HepG2 (cell line): ENCODE data around the gene GPR176. TPM values are rescaled to one million over a fixed set of nuclear protein-coding genes. Genes with fewer than 3 reads are reported as not detected.

Source experiments
- ATAC-seq: fragments of 200-7000 bp; cut with Tn5 transposase; 3 replicates; pipeline ENCODE4 v1.9.1; 2020; ENCODE audit warnings: mild to moderate bottlenecking, moderate library complexity
- BruUV-seq: library from RNA; stranded (reverse); fragments of 400-500 nt; replicated peaks from 2 replicates; lab custom pipeline; 2021; lab: Mats Ljungman, UMichigan
- CTCF ChIA-PET: fragments of 300-600 bp; formaldehyde crosslinking; extraction: SDS; loops from one replicate; lab custom pipeline; 2021; ENCODE audit warnings: low total read pairs, inconsistent platforms, low intra/inter-chr PET ratio; lab: Yijun Ruan, JAX
- POLR2A ChIA-PET: fragments of 350-600 bp; sonication (Branson Sonifier 250); formaldehyde crosslinking; loops from one replicate; lab custom pipeline; 2020; ENCODE audit warnings: antibody characterized with exemption, inconsistent platforms; lab: Yijun Ruan, JAX
- DNase-seq: peaks from one replicate; pipeline ENCODE4 v3.0.0-alpha.2; 2015; ENCODE audit warnings: low spot score
- FAIRE-seq: peaks from 3 replicates; lab custom pipeline; 2011; peaks lifted over from hg19 to GRCh38; lab: Jason Lieb, UNC
- H2AFZ ChIP-seq: one replicate; pipeline ENCODE4 v1.6.1; 2011; ENCODE audit warnings: low read length, inconsistent platforms
- H3K27ac ChIP-seq: fragments of 300-600 bp; 3 replicates; pipeline ENCODE4 v1.8.0; 2011; ENCODE audit warnings: mixed run types, mild to moderate bottlenecking, mixed read lengths, low read length, inconsistent platforms; ENCODE audit not compliant: insufficient read depth; ENCODE audit errors: extremely low read length
- H3K27me3 ChIP-seq, 2 experiments: fragments of 200-600 bp in 1 of 2; 2 replicates in 1 of 2; 3 replicates in 1 of 2; pipeline versions ENCODE4 v1.6.0 to v1.8.0; 2011; ENCODE audit warnings: low read length in 2 of 2, mild to moderate bottlenecking in 2 of 2, moderate library complexity in 2 of 2, inconsistent platforms in 1 of 2; ENCODE audit not compliant: insufficient read depth in 2 of 2, control insufficient read depth in 1 of 2
- H3K36me3 ChIP-seq, 2 experiments: fragments of 200-600 bp in 1 of 2; replicated peaks in 1 of 2; 2 replicates in 1 of 2; 3 replicates in 1 of 2; pipeline versions ENCODE4 v1.5.1 to v1.8.0; 2011; ENCODE audit warnings: low read length in 2 of 2, inconsistent platforms in 1 of 2; ENCODE audit not compliant: insufficient read depth in 2 of 2, control insufficient read depth in 1 of 2
- H3K4me1 ChIP-seq: 2 replicates; pipeline ENCODE4 v1.5.1; 2012; ENCODE audit warnings: low read length, inconsistent platforms; ENCODE audit not compliant: insufficient read depth
- H3K4me2 ChIP-seq: 2 replicates; pipeline ENCODE4 v1.6.0; 2011; ENCODE audit warnings: low read depth, low read length, inconsistent platforms
- H3K4me3 ChIP-seq, 3 experiments: fragments of 200-600 bp in 1 of 3; sonication (generic), shearing (Covaris generic) in 1 of 3; replicated peaks in 1 of 3; 2 replicates each; pipeline ENCODE4 v1.5.1; 2011 to 2016; ENCODE audit warnings: low read length in 3 of 3, inconsistent platforms in 2 of 3, low read depth in 2 of 3, mild to moderate bottlenecking in 2 of 3, control low read depth in 1 of 3, mixed read lengths in 1 of 3; ENCODE audit not compliant: insufficient read depth in 1 of 3
- H3K79me2 ChIP-seq: one replicate; pipeline ENCODE4 v1.6.1; 2011; ENCODE audit warnings: low read length, inconsistent platforms; ENCODE audit not compliant: insufficient read depth
- H3K9ac ChIP-seq: 2 replicates; pipeline ENCODE4 v1.6.0; 2011; ENCODE audit warnings: mild to moderate bottlenecking, low read depth, low read length, inconsistent platforms; ENCODE audit not compliant: insufficient read depth
- H3K9me3 ChIP-seq: 2 replicates; pipeline ENCODE4 v1.5.1; 2012; ENCODE audit warnings: mild to moderate bottlenecking, low read length
- H4K20me1 ChIP-seq: 2 replicates; pipeline ENCODE4 v1.6.0; 2011; ENCODE audit warnings: inconsistent platforms, mild to moderate bottlenecking, low read length, moderate library complexity; ENCODE audit not compliant: insufficient read depth
- BRD4 ChIP-seq: sonication (generic); formaldehyde crosslinking; IDR thresholded peaks from 2 replicates; pipeline ENCODE4 v1.4.0; 2020; ENCODE audit warnings: missing genetic modification reagents
- BRF2 ChIP-seq: sonication (generic); formaldehyde crosslinking; IDR thresholded peaks from 2 replicates; pipeline ENCODE4 v1.8.1; 2022; ENCODE audit warnings: mild to moderate bottlenecking, missing genetic modification reagents
- CHD2 ChIP-seq: IDR thresholded peaks from 2 replicates; pipeline ENCODE4 v1.6.1; 2011; ENCODE audit warnings: low read depth, low read length, improper control_type of control experiment
- CREB3 ChIP-seq: sonication (generic); formaldehyde crosslinking; IDR thresholded peaks from 2 replicates; pipeline ENCODE4 v1.5.0; 2020; ENCODE audit warnings: missing genetic modification reagents
- DDIT3 ChIP-seq: sonication (generic); formaldehyde crosslinking; IDR thresholded peaks from 2 replicates; pipeline ENCODE4 v1.4.0; 2020; ENCODE audit warnings: mild to moderate bottlenecking, missing genetic modification reagents
- DRAP1 ChIP-seq: IDR thresholded peaks from 2 replicates; pipeline ENCODE4 v1.6.1; 2016; ENCODE audit warnings: missing genetic modification reagents, missing compliant biosample characterization
- MAFF ChIP-seq: IDR thresholded peaks from 2 replicates; pipeline ENCODE4 v1.6.1; 2011; ENCODE audit warnings: low read depth, low read length, improper control_type of control experiment
- NFATC3 ChIP-seq: sonication (generic); formaldehyde crosslinking; IDR thresholded peaks from 2 replicates; pipeline ENCODE4 v1.5.1; 2020; ENCODE audit warnings: mild to moderate bottlenecking, missing genetic modification reagents
- NR0B2 ChIP-seq: sonication (generic); formaldehyde crosslinking; IDR thresholded peaks from 2 replicates; pipeline ENCODE4 v1.4.0; 2020; ENCODE audit warnings: mild to moderate bottlenecking, missing genetic modification reagents
- NR2F2 ChIP-seq: IDR thresholded peaks from 2 replicates; pipeline ENCODE4 v1.6.1; 2012; ENCODE audit warnings: low read depth, inconsistent platforms, borderline replicate concordance
- RBAK ChIP-seq: sonication (generic); formaldehyde crosslinking; IDR thresholded peaks from 2 replicates; pipeline ENCODE4 v1.5.1; 2020; ENCODE audit warnings: mild to moderate bottlenecking, missing genetic modification reagents
- SMARCC2 ChIP-seq: fragments of 450-650 bp; IDR thresholded peaks from 2 replicates; pipeline ENCODE4 v1.6.1; 2017; ENCODE audit warnings: antibody characterized with exemption, mild to moderate bottlenecking
- SP140L ChIP-seq: sonication (generic); formaldehyde crosslinking; IDR thresholded peaks from 2 replicates; pipeline ENCODE4 v1.4.0; 2020; ENCODE audit warnings: missing genetic modification reagents, borderline replicate concordance
- TSC22D2 ChIP-seq: sonication (generic); formaldehyde crosslinking; IDR thresholded peaks from 2 replicates; pipeline ENCODE4 v1.5.1; 2020; ENCODE audit warnings: missing genetic modification reagents, mild to moderate bottlenecking, borderline replicate concordance
- ZFP36L1 ChIP-seq: sonication (generic); formaldehyde crosslinking; IDR thresholded peaks from 2 replicates; pipeline ENCODE4 v1.8.0; 2022; ENCODE audit warnings: mild to moderate bottlenecking, missing genetic modification reagents, moderate library complexity
- ZNF274 ChIP-seq: sonication (generic); formaldehyde crosslinking; IDR thresholded peaks from 2 replicates; pipeline ENCODE4 v1.5.1; 2020; ENCODE audit warnings: mild to moderate bottlenecking, missing genetic modification reagents
- ZNF3 ChIP-seq: IDR thresholded peaks from 2 replicates; pipeline ENCODE4 v1.7.0; 2017; ENCODE audit warnings: inconsistent platforms
- ZNF766 ChIP-seq: sonication (generic); formaldehyde crosslinking; IDR thresholded peaks from 2 replicates; pipeline ENCODE4 v1.5.0; 2020; ENCODE audit warnings: missing genetic modification reagents, borderline replicate concordance
- ZSCAN30 ChIP-seq: sonication (generic); formaldehyde crosslinking; IDR thresholded peaks from 2 replicates; pipeline ENCODE4 v1.5.0; 2020; ENCODE audit warnings: mild to moderate bottlenecking, missing genetic modification reagents
- WGBS: methylation state at CpG from one replicate; pipeline ENCODE4 v1.1.6; 2017; ENCODE audit warnings: low lambda C conversion rate; 5-methylcytosine and 5-hydroxymethylcytosine counted together
- in situ Hi-C: cut with HindIII; loops from 2 replicates; pipeline ENCODE4 v1.10.0; 2017; ENCODE audit warnings: low pct_unique_long_range_greater_than_20kb; ENCODE audit not compliant: extremely low pct_ligation_motif_present
- intact Hi-C: fragments of 100-400 bp; cut with micrococcal nuclease; formaldehyde crosslinking; loops from one replicate; pipeline ENCODE4 v1.10.0; 2022; ENCODE audit not compliant: unreplicated experiment
- polyA plus RNA-seq, 8 experiments: library from polyadenylated mRNA; depleted of rRNA in 3 of 8; stranded (reverse) in 7 of 8; unstranded in 1 of 8; fragments of >200 nt; fragmentation: Illumina TruSeq in 4 of 8; extraction: Trizol in 4 of 8; gene quantifications; 2 replicates each; pipeline versions ENCODE4 v1.2.1 to v1.2.3, GENCODE V29; 2011 to 2016; ENCODE audit warnings: low read depth in 4 of 8, missing spikeins in 1 of 8, mixed read lengths in 1 of 8; ENCODE audit not compliant: insufficient read depth in 1 of 8
- total RNA-seq, 5 experiments: library from RNA; depleted of rRNA; stranded (reverse); fragments of >200 nt; fragmentation: Illumina TruSeq; extraction: Trizol; gene quantifications; 2 replicates each; pipeline ENCODE4 v1.2.3, GENCODE V29; 2016; ENCODE audit warnings: low read depth in 1 of 5

The GPR176 gene
- total and polyA plus RNA-seq, 2 of the 13 experiments (the other 11 are each of a cell fraction or from before 2014, with no cell fraction given): 0.11 to 0.20 TPM

GRCh38 chr15:39854161-39854560 lies 65.9 kb downstream of the GPR176 start:
- Histone ChIP-seq H3K4me3 (no peak overlapping the region), H3K36me3 (no peaks in the 10 kb centered on the region), H3K4me2 (no peak overlapping the region), H3K9ac (no peak overlapping the region), H3K9me3 (no peaks in the 10 kb centered on the region), H4K20me1 (no peaks in the 10 kb centered on the region), H2AFZ (no peak overlapping the region), H3K79me2 (no peaks in the 10 kb centered on the region), H3K27ac (no peak overlapping the region), H3K27me3 (no peaks in the 10 kb centered on the region), H3K4me1 (no peaks in the 10 kb centered on the region)
- no peak for FAIRE-seq
- no peak for ATAC-seq
- POLR2A ChIA-PET: no interaction called here
- DNase-seq: no peak
- intact Hi-C loops: no loop called here
- CTCF ChIA-PET: no interaction called here
- TF ChIP-seq ZNF766 (CRISPR knock-in tag) (no peak), DDIT3 (CRISPR knock-in tag) (no peak), RBAK (no peak), ZNF3 (CRISPR knock-in tag) (no peak), TSC22D2 (CRISPR knock-in tag) (no peak), ZNF274 (no peak), SP140L (CRISPR knock-in tag) (no peak), CHD2 (no peak)
- no TSS peak for BruUV-seq
- in situ Hi-C loops: no loop called here

- Histone ChIP-seq H3K36me3 (no peaks in the 10 kb centered on the region), H3K79me2 (no peaks in the 10 kb centered on the region), H3K27ac (no peak overlapping the region), H3K4me1 (no peaks in the 10 kb centered on the region), H4K20me1 (no peaks in the 10 kb centered on the region), H3K4me2 (no peak overlapping the region), H3K4me3 (no peak overlapping the region), H2AFZ (no peak overlapping the region), H3K27me3 (no peaks in the 10 kb centered on the region; a peak in 1 of 5 replicates), H3K9ac (no peak overlapping the region), H3K9me3 (no peaks in the 10 kb centered on the region)
- ChIA-PET POLR2A (no interaction called here), CTCF (no interaction called here)
- no peak for ATAC-seq
- in situ Hi-C loops: no loop called here
- WGBS: 0% methylated on average over 1 of the region's 1 CpG
- no peak for FAIRE-seq
- no peak for DNase-seq
- BruUV-seq: no TSS peak
- intact Hi-C loops: no loop called here
- TF ChIP-seq NR2F2 (no peak), BRF2 (no peak), ZSCAN30 (CRISPR knock-in tag) (no peak), NR0B2 (CRISPR knock-in tag) (no peak), MAFF (no peak), CREB3 (no peak), NFATC3 (CRISPR knock-in tag) (no peak), BRD4 (CRISPR knock-in tag) (no peak), DRAP1 (CRISPR knock-in tag) (no peak), ZFP36L1 (no peak), SMARCC2 (no peak)
These were observed 67.8 kb downstream of the GPR176 start for GRCh38 chr15:39852250-39852649.
